NCI-H1417 treated with DMSO at 0.1 percent for 48 hours (cell line): ENCODE results near the gene ECHDC1.

Source experiments
- DNase-seq: peaks from one replicate; lab custom pipeline; 2025; lab: John Stamatoyannopoulos, UW

Gene ECHDC1

DNA sequence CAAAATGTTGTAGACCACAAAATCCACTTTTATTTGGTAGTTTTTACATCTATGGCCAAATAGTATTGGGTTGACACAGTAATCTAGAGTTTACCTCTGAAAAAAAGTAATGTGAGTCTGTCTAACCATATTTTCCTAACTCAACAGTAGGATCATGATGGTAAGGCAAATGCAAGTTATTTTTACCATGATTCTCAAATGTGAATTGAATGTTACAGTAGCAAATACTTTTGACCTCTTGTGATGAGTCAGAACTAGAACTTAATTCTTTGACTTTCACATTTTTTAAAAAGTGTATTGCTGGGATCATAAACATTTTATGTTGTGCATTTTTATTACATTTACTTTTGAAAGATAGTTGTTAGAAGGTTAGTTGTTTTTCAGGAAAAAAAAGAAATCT is 54.7 kb downstream of the ECHDC1 start:
- DNase-seq, result no peak

DNA sequence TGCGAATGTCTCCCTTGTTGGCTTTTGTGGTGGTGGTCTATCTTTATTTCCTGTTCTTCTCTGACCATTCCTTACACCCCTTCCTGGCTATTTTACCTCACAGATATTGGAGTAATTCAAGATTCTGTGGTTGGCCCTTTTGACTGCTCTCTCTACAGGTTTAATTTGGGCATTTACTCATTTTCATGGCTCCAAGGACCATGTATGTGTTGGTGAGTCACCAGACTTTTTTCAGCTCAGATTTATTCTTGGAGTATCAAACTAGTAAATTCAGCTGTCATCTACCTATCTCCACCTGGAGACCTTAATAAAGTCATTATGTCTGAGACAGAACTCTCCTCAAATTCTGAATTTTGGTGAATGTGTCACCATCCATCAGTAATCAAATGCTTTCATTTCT is 61.2 kb downstream of the ECHDC1 start:
- DNase-seq, result no peak

DNA sequence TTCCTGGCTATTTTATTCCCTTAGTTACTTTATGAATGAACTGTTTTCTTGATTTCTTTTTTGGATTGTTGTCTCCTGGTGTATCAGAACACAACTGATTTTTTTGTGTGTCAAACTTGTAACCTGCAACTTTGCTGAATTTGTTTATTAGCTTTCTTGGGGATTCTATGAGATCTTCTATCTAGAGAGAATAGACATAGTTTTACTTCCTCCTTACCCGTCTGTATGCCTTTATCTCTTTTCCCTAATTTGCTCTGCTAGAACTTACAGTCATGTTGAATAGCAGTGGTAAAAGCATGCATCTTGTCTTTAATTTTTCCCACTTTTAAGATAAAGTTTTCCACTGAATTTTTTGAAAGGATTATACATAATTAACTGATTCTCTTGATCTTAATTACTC is 63.6 kb downstream of the ECHDC1 start:
- DNase-seq, result no peak

DNA sequence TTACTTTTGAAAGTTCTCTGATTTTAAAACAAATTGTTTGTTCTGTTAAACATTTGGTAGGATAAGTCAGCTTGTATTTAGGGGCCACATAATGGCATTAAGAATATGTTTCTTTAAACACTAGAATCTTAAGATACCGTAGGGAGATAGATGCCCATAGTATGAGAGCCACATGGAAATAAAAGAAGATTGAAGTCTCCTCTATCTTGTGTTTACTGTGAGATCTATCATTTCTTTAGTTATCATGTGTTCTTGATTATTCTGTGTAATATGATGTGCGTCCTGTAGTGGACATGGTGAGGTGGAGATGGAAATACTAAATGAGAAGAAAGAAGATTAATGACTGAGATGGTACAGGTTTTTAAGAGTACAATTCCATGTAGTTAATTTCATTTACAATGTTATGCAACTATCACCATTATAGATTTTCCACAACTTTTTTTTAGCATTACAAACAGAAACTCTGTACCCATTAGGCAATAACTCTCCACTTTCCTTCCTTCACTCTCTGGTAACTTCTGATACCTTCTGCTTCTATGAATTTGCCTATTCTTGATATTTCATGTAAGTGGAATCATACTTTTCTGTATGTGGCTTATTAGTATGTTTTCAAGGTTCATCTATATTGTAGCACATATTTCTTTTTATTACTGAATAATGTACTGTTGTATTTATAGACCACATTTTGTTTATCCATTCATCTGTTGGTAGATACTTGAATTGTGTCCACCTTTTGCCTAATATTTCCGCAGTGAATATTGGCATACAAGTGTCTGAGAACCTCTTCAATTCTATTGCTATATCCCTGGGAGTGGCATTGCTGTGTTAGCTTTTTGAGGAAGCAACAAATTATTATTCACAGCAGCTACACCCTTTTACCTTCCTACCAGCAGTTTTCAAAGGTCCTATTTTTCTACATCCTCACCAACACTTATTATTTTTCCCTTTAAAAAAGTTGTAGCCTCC is 65.2 kb downstream of the ECHDC1 start:
- DNase-seq, result no peak

DNA sequence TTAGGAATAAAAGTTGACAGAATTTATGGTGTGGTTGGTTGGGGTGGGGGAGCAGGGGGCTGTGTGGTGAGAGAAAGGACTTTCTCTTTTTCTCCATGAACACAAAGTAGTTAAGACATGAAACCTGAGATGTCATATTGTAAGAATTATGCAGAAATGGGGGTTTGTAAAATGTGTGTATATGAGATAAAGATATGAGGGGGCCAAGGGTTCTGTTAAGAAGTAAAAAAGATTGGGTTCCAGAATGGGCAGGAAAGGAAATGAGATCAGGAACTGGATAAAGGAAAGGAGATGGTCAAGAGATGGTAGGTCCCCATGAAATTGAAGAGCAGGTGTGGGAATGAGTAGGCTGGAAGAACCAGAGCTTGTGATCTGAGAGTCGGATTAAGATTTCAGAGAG is 67.1 kb downstream of the ECHDC1 start:
- no peak for DNase-seq

DNA sequence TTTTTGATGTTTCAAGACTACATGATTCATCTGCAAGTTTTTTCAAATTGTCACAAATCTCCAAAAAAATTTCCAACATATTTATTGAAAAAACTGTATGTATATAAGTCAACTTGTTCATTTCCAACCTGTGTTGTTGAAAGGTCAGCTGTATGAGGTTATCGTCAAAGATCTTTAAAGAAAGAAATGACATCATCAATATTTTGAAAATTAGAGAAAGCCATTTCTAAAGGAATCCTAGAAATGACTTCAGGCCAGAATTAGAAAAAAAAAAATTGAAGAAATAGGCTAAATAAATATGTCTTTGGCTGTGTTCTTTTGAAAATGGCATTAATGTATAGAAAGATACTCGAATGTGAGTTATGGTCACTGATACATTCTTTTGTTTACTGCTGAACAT is 69.9 kb downstream of the ECHDC1 start:
- DNase-seq, result no peak

DNA sequence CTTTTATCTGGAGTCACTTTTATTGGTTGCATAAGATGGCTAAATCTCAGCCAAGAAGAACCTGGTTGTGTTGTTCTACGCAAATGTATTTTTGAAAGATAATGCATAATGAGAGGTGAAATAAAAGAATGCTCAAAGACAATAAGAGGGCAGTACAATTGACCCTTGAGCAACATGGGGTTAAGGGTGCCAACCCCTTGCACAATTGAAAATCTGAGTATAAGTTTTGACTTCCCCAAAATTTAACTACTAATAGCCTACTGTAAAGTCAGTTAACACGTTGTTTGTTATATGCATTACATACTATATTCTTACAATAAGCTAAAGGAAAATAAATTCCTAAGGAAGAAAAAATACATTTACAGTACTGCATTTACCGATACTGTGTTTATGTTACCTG is 70.8 kb downstream of the ECHDC1 start:
- no peak for DNase-seq

DNA sequence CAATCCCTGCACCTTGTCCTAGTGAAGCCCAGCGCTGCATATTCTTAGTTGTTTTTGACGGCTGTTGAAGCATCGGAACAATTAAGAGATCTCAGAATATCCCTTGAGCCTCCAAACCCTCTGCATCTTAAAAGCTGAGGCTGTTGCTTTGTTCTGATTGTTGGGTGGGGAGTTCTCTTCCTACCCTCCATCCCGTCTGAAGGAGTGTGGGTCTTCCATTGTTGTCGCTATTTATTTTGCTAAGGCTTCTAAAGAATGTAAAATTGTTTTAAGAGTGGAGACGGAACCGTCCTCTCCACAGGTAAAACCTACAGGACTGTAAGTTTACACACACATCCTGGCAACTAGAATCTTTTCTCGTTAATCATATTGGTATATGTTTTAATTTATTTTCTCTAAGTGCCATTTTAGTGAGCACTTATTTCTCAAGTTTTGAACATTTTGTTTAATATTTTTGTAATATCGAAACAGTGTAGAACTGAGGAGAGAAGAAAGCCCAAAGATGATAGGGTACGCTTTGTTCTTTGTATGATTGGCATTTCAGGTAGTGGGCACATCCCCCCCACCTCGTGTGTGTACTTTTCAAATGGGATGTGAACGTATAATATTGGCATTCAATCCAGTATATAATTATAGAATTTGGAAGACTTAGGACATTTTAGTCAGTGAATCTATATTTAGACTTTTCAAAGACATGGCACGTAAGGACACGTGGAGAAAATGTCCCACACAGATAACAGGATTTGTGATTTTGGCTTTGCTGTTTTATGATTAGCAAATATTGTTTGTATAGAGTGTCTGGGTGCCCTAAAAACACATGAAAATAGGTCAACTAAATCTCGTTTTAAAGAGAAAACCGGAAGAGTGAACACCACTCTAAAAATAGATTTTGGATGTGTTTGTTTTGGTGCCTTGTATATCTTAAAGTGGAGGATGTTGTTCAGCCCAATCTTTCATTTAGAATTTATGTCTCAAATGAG is 75.5 kb downstream of the ECHDC1 start:
- no peak for DNase-seq

DNA sequence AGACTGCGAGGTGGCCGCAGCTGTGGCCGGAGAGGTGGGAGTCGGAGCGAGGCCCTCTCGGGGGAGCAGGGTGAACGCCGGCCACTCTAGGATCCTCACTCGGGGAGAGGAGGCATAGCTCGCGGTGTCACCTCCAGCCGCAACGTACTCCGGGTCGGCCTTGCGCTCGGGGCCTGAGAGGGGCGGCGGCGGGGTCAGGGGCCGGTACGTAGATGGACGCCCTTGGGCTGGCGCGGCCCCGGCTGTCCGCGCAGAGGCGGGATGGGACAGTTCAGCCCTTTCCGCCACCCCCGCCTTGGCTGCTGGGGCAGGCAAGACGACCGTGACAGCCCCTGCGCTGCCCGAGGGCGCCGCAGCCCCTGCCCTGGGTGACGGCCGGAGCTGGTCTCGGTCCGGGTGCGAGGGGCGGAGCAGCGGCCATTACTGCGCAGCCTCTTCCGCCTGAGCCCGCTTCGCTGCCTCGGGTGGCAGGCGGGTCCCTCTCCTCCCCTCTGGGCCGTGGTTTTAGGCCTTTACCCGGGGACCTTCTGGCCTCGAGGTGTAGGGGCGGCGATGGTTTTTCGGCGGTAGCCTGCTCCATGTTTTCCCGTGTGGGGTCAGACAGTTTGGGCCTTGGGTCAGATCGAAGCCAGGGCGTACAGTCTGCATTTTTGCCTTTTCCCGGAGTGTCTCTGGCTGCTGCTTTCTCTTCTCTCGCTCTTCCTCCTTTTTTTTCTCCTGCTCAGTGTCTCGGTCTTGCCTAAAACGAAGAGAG is 76.3 kb downstream of the ECHDC1 start:
- no peak for DNase-seq

DNA sequence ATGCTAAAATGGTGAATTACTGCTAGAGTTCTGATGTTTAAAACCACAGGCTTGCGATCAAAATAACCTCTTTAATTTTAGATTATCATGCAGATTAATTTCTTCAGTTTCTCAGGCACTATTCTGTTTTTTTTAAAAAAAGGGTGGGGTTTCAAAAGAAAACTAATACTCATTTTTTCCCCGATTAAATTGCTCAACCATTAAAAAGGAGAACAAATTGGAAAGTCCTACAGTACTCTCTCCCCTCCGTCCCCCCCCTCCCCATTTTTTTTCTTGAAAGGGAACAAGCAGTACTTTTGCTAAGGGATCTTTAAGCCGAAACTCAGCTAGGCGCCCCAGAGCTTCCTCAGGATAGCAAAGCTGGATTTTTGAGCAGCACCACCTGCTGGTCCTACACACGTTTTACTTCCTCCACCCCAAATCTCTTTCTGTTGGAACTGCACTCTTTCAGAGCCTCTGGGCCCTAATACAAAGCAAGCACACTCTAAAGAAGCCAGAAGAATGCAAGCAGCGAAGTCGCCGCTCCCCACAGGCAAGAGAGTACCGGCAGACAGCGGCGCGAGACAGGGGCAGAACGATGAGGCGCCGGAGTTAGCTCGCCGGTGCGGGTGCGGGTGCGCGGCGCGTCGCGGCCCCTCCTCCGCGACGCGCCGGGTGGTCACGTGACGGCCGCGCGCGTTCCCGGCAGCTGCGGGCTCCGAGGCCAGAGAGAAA is 77.1 kb downstream of the ECHDC1 start, which contains the start of gene RNF146:
Gene RNF146, plus strand, starts transcription at position 687 of the 714 bp plus-strand sequence. CDS start 13,475 bp downstream, outside the sequence.
- peak; percentile 32 for DNase-seq

DNA sequence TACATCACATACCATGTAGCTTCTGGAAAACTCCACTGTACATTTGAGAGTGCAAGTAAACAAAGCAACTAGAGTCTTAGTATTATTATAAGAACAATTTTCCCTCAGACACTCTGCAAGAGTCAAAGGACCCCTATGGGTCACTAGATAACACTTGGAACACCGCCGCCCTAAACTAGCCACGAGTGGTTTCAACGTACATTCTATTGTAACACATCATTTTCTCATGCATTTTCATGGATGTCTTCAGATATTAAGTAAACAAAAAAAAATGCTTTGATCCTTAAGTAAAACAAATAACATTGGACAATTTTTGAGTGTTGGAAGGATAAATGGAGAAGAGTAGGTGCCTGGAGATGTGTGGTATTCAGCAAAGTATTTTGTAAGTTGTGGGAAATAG is 79.9 kb downstream of the ECHDC1 start:
- no peak for DNase-seq

DNA sequence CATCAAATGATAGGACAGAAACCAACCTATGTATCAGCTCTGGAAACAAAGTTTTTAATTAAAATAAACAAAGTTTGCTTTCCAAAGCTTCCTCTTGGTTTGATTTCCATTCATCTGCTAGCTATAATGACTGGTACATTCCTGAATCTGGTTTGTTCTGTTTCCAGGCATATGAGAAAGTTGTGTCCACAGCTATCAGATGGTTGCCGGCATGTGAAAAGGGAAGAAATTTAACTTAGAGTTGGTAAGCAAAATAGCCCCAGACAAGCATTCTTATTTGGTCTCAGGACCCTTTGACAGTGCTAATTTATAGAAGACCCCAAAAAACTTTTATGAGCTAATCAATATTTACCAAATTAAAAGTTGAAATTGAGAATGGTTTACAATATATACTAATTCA is 80.5 kb downstream of the ECHDC1 start:
- DNase-seq, result no peak

DNA sequence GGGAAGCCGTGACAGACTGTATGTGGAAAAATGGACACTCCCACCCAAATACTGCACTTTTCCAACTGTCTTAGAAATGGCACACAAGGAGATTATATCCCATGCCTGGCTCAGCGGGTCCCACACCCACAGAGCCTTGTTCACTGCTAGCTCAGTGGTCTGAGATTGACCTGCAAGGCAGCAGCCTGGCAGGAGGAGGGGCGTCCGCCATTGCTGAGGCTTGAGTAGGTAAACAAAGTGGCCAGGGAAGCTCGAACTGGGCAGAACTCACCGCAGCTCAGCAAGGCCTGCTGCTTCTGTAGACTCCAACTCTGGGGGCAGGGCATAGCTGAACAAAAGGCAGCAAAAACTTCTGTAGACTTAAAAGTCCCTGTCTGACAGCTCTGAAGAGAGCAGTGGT is 88.1 kb downstream of the ECHDC1 start:
- no peak for DNase-seq

DNA sequence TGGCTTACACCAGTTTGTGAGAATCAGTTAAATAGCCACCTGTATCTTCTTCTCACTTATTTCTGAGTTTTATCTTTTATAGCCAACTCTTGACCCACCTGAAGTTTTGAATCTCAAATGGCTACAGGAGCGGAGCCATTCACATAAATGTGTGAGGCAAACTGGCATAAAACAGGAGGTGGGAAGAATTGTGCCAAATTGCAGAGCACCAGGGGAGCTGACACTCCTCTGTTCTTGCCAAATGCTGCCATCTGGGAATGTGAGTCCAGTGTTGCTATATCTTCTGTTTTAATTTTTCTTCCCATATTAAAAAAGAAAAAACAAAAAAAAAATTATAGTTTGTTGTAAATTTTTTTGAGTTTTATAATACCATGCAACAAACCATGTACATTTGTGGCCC is 93.8 kb downstream of the ECHDC1 start:
- no peak for DNase-seq

DNA sequence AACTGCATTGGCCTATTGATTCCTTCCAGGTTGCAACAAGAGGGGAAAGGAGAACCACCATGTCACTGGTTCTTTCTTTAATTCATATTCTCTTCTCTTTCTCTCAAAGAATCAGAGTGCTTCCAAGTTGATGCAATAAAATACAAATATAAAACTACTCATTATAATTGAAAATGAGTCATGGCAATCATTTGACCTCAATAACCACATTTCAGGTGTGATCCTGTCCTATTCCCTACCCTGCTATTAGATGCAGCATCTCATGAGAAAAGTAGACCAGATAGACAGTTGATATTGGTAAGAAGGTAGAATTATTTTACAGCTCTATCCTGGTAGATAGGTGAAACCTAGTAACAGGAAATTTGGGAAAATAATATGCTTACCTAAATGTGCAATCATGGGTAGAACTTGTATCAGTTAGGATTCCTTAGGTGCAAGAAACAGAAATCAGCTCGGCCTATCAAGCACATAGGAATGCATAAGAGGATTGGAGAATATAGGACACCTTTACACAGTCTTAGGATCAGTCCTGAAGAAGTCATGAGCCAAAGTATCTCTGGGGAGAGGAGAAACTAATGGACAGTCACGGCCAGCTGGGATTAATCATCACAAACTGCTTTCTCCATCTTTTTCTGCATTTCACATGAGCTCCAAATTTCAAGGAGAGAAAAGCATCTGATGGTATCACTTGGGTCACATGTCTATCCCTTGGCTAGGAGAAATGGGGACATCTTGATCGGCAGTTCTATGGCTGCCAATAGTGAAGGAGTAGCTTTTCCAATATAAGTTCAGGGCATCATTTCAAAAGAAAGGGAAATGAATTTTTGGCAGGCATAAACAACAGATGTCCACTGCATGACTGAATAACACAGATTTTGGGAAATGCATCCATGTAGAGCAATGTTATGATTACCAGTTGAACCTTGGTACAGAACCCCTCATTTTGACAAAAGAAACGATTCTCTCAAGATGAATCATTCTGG is 96.0 kb downstream of the ECHDC1 start:
- DNase-seq, result no peak

DNA sequence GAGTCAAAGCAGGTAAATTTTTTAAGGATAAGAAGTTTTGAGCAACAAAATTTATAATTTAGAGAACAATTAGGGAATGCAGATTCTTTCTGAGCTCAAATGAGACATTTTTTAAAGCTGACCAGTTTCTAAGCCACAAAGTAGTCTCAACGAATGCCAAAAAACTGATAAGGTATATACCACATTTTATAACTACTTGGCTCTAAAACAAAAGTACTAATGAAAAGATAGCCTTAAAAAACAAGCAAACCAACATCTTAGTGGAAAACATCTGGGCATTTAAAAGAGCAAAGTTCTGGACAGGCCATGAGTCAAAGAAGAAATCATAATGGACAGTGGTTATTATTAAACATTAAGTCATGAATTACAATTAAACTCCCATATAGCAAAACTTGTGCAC is 99.9 kb downstream of the ECHDC1 start:
- no peak for DNase-seq
